ENCODE measurements around the gene SNED1. TPM values are rescaled to one million over a fixed set of nuclear protein-coding genes. Genes with fewer than 3 reads are reported as not detected.

The SNED1 gene
- total and polyA plus RNA-seq, 9 of the 15 experiments (the other 6 are each of a cell fraction or from before 2014, with no cell fraction given): 0.03 to 0.07 (median 0.05) TPM; not detected in 5

DNA sequence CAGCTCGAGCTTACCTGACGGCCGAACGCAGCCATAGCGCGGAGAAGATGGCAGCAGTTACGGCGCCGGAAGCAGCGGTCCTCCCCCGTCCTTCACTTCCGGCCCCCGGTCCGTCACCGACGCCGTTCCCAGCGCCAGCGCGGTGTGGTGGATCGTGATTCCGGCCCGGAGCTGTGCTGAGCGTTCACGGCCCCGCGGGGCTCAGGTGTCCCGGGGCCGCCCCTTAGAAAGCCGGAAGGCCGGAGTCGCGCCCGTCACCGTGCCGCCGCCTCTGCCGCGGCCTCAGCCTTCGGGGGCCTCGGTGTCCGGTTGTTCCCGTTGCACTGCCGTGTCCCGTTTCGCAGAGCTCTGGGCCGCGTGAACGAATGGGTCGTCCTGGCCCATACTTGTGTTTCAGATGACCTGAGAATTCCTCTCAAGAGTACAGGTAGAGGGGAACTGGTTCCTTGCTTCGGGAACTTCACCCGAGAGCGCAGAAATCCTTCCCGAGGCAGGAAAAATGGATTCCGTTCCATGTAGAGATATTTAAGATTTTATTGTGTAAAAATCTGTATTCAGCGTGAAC is 103.9 kb downstream of the SNED1 start, which contains the start of gene MTERF4 (continued):
- peak; percentile 65; the same call in 1 of the 2 replicates for TF ChIP-seq ZKSCAN1 (IDR thresholded peaks at IDR 0.05; ENCODE audit: low read depth, low read length)
- TF ChIP-seq LCOR (CRISPR knock-in tag; IDR thresholded peaks at IDR 0.05): no peak
- TF ChIP-seq HDGF (IDR thresholded peaks at IDR 0.05): no peak
- TF ChIP-seq RBBP5 (IDR thresholded peaks at IDR 0.05; ENCODE audit: borderline replicate concordance, insufficient read depth, low read length, poor library complexity, severe bottlenecking): peak; percentile 94
- TF ChIP-seq, protein P1, sequence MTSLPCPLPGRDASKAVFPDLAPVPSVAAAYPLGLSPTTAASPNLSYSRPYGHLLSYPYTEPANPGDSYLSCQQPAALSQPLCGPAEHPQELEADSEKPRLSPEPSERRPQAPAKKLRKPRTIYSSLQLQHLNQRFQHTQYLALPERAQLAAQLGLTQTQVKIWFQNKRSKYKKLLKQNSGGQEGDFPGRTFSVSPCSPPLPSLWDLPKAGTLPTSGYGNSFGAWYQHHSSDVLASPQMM (CRISPR knock-in tag; IDR thresholded peaks at IDR 0.05): no peak
- TF ChIP-seq RBM14 (IDR thresholded peaks at IDR 0.05; ENCODE audit: borderline replicate concordance, insufficient read depth, low read depth, low read length): no peak
- TF ChIP-seq MYC (IDR thresholded peaks at IDR 0.05; ENCODE audit: low read depth, low read length): peak; percentile 61
- TF ChIP-seq MYC (CRISPR knock-in tag; IDR thresholded peaks at IDR 0.05; ENCODE audit: borderline replicate concordance, low read depth): peak; percentile 37; the same call in 1 of the 2 replicates
- TF ChIP-seq, protein P2, sequence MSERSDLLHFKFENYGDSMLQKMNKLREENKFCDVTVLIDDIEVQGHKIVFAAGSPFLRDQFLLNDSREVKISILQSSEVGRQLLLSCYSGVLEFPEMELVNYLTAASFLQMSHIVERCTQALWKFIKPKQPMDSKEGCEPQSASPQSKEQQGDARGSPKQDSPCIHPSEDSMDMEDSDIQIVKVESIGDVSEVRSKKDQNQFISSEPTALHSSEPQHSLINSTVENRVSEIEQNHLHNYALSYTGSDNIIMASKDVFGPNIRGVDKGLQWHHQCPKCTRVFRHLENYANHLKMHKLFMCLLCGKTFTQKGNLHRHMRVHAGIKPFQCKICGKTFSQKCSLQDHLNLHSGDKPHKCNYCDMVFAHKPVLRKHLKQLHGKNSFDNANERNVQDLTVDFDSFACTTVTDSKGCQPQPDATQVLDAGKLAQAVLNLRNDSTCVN (CRISPR knock-in tag; IDR thresholded peaks at IDR 0.05): no peak
- no peak for TF ChIP-seq MED1 (CRISPR knock-in tag; IDR thresholded peaks at IDR 0.05; ENCODE audit: borderline replicate concordance)
- TF ChIP-seq, protein P3, sequence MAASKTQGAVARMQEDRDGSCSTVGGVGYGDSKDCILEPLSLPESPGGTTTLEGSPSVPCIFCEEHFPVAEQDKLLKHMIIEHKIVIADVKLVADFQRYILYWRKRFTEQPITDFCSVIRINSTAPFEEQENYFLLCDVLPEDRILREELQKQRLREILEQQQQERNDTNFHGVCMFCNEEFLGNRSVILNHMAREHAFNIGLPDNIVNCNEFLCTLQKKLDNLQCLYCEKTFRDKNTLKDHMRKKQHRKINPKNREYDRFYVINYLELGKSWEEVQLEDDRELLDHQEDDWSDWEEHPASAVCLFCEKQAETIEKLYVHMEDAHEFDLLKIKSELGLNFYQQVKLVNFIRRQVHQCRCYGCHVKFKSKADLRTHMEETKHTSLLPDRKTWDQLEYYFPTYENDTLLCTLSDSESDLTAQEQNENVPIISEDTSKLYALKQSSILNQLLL (CRISPR knock-in tag; IDR thresholded peaks at IDR 0.05; ENCODE audit: borderline replicate concordance): no peak
- TF ChIP-seq GATA2 (CRISPR knock-in tag; IDR thresholded peaks at IDR 0.05): no peak
- peak; percentile 76; the same call in 1 of the 2 replicates for TF ChIP-seq MTA3 (IDR thresholded peaks at IDR 0.05; ENCODE audit: borderline replicate concordance)
- no peak for TF ChIP-seq ARHGAP35 (IDR thresholded peaks at IDR 0.05; ENCODE audit: partially characterized antibody)
- TF ChIP-seq, protein P4, sequence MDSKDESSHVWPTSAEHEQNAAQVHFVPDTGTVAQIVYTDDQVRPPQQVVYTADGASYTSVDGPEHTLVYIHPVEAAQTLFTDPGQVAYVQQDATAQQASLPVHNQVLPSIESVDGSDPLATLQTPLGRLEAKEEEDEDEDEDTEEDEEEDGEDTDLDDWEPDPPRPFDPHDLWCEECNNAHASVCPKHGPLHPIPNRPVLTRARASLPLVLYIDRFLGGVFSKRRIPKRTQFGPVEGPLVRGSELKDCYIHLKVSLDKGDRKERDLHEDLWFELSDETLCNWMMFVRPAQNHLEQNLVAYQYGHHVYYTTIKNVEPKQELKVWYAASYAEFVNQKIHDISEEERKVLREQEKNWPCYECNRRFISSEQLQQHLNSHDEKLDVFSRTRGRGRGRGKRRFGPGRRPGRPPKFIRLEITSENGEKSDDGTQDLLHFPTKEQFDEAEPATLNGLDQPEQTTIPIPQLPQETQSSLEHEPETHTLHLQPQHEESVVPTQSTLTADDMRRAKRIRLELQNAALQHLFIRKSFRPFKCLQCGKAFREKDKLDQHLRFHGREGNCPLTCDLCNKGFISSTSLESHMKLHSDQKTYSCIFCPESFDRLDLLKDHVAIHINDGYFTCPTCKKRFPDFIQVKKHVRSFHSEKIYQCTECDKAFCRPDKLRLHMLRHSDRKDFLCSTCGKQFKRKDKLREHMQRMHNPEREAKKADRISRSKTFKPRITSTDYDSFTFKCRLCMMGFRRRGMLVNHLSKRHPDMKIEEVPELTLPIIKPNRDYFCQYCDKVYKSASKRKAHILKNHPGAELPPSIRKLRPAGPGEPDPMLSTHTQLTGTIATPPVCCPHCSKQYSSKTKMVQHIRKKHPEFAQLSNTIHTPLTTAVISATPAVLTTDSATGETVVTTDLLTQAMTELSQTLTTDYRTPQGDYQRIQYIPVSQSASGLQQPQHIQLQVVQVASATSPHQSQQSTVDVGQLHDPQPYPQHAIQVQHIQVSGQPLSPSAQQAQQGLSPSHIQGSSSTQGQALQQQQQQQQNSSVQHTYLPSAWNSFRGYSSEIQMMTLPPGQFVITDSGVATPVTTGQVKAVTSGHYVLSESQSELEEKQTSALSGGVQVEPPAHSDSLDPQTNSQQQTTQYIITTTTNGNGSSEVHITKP (IDR thresholded peaks at IDR 0.05; ENCODE audit: partially characterized antibody): no peak
- peak; percentile 94 for TF ChIP-seq POLR2G (IDR thresholded peaks at IDR 0.05; ENCODE audit: low read depth, low read length)
- TF ChIP-seq ZC3H8 (IDR thresholded peaks at IDR 0.05): no peak
- no peak for TF ChIP-seq RBM22 (IDR thresholded peaks at IDR 0.05; ENCODE audit: low read depth, low read length, poor library complexity, severe bottlenecking)
- TF ChIP-seq CBFA2T2 (conservative IDR thresholded peaks at IDR 0.05): no peak
- TF ChIP-seq ZNF780A (CRISPR knock-in tag; IDR thresholded peaks at IDR 0.05): no peak
- TF ChIP-seq, protein P5, sequence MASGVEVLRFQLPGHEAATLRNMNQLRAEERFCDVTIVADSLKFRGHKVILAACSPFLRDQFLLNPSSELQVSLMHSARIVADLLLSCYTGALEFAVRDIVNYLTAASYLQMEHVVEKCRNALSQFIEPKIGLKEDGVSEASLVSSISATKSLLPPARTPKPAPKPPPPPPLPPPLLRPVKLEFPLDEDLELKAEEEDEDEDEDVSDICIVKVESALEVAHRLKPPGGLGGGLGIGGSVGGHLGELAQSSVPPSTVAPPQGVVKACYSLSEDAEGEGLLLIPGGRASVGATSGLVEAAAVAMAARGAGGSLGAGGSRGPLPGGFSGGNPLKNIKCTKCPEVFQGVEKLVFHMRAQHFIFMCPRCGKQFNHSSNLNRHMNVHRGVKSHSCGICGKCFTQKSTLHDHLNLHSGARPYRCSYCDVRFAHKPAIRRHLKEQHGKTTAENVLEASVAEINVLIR (CRISPR knock-in tag; IDR thresholded peaks at IDR 0.05): 0 out of 2 replicates have a peak, but pooled peaks have one; percentile 23
- TF ChIP-seq ZNF316 (IDR thresholded peaks at IDR 0.05): no peak
